K562 (cell line): Measurements from ENCODE around the gene SPARC. TPM values are rescaled to one million over a fixed set of nuclear protein-coding genes. Genes with fewer than 3 reads are reported as not detected.

Source experiments
- ATAC-seq: fragments of 200-7000 bp; cut with Tn5 transposase; 3 replicates; pipeline ENCODE4 v1.9.1; 2020; ENCODE audit warnings: moderate library complexity
- BruUV-seq: library from RNA; stranded (reverse); fragments of 400-500 nt; replicated peaks from 2 replicates; lab custom pipeline; 2021; lab: Mats Ljungman, UMichigan
- CTCF ChIA-PET: fragments of 300-600 bp; formaldehyde crosslinking; extraction: SDS; loops from one replicate; lab custom pipeline; 2021; ENCODE audit warnings: low intra/inter-chr PET ratio; lab: Yijun Ruan, JAX
- POLR2A ChIA-PET: fragments of 300-600, 350-650 bp; sonication (Branson Sonifier 250); formaldehyde crosslinking; extraction: SDS; loops from one replicate; lab custom pipeline; 2021; ENCODE audit warnings: antibody characterized with exemption, inconsistent platforms; lab: Yijun Ruan, JAX
- DNase-seq, 4 experiments: peaks; one replicate each; pipeline versions ENCODE4 v3.0.0 to v3.0.0-alpha.2; 2011 to 2018; ENCODE audit warnings: low spot score in 3 of 4, mixed read lengths in 3 of 4; ENCODE audit errors: extremely low read depth in 1 of 4
- FAIRE-seq: peaks from 2 replicates; lab custom pipeline; 2011; peaks lifted over from hg19 to GRCh38; lab: Jason Lieb, UNC
- H2AFZ ChIP-seq: 2 replicates; pipeline ENCODE4 v1.6.0; 2011; ENCODE audit warnings: low read depth, low read length, control low read depth, inconsistent platforms
- H3K27ac ChIP-seq: fragments of 200-600 bp; 3 replicates; pipeline ENCODE4 v1.8.0; 2011; ENCODE audit warnings: low read depth, mild to moderate bottlenecking, control low read depth, inconsistent platforms, low read length, moderate library complexity, mixed read lengths; ENCODE audit errors: extremely low read depth
- H3K27me3 ChIP-seq, 2 experiments: fragments of 300-600 bp in 1 of 2; 2 replicates in 1 of 2; 3 replicates in 1 of 2; pipeline versions ENCODE4 v1.6.0 to v1.8.0; 2011; ENCODE audit warnings: inconsistent platforms in 2 of 2, low read length in 2 of 2, mild to moderate bottlenecking in 1 of 2, mixed read lengths in 1 of 2, moderate library complexity in 1 of 2; ENCODE audit not compliant: control insufficient read depth in 2 of 2, insufficient read depth in 2 of 2
- H3K36me3 ChIP-seq: fragments of 300-600 bp; 3 replicates; pipeline ENCODE4 v1.8.0; 2011; ENCODE audit warnings: mild to moderate bottlenecking, low read length, inconsistent platforms; ENCODE audit not compliant: control insufficient read depth, insufficient read depth
- H3K4me1 ChIP-seq, 2 experiments: fragments of 200-600 bp in 1 of 2; replicated peaks in 1 of 2; 2 replicates in 1 of 2; 3 replicates in 1 of 2; pipeline versions ENCODE4 v1.5.1 to v1.8.0; 2011; ENCODE audit warnings: inconsistent platforms in 2 of 2, low read length in 2 of 2, mild to moderate bottlenecking in 1 of 2, mixed read lengths in 1 of 2, moderate library complexity in 1 of 2; ENCODE audit not compliant: control insufficient read depth in 2 of 2, insufficient read depth in 2 of 2
- H3K4me2 ChIP-seq: 2 replicates; pipeline ENCODE4 v1.6.1; 2011; ENCODE audit warnings: low read length, control low read depth, inconsistent platforms, mixed read lengths; ENCODE audit not compliant: insufficient read depth
- H3K4me3 ChIP-seq: fragments of 200-600 bp; sonication (generic), shearing (Covaris generic); 2 replicates; pipeline ENCODE4 v1.5.1; 2016; ENCODE audit warnings: control low read depth, inconsistent platforms
- H3K79me2 ChIP-seq: fragments of 200-600 bp; 3 replicates; pipeline ENCODE4 v1.8.0; 2011; ENCODE audit warnings: low read length, inconsistent platforms; ENCODE audit not compliant: control insufficient read depth, insufficient read depth
- H3K9ac ChIP-seq, 2 experiments: 2 replicates each; pipeline versions ENCODE4 v1.6.0 to v1.6.1; 2011; ENCODE audit warnings: low read depth in 2 of 2, low read length in 2 of 2, control low read depth in 1 of 2, inconsistent platforms in 1 of 2, mild to moderate bottlenecking in 1 of 2, mixed read lengths in 1 of 2; ENCODE audit not compliant: insufficient read depth in 1 of 2
- H3K9me1 ChIP-seq: one replicate; pipeline ENCODE4 v1.6.0; 2011; ENCODE audit warnings: inconsistent platforms, mild to moderate bottlenecking, low read length, moderate library complexity; ENCODE audit not compliant: control insufficient read depth, insufficient read depth
- H3K9me3 ChIP-seq: replicated peaks from 2 replicates; pipeline ENCODE4 v1.5.1; 2011; ENCODE audit warnings: low read depth, low read length, inconsistent platforms; ENCODE audit not compliant: control insufficient read depth, insufficient read depth
- H4K20me1 ChIP-seq: replicated peaks from 2 replicates; pipeline ENCODE4 v1.6.1; 2011; ENCODE audit warnings: low read length, inconsistent platforms, mixed read lengths; ENCODE audit not compliant: control insufficient read depth, insufficient read depth
- ERF ChIP-seq: fragments of 450-650 bp; formaldehyde crosslinking; IDR thresholded peaks from 2 replicates; pipeline ENCODE4 v1.4.0; 2020; ENCODE audit warnings: mild to moderate bottlenecking, mixed read lengths
- MAZ ChIP-seq, 2 experiments: fragments of 450-650 bp in 1 of 2; sonication (generic) in 1 of 2; formaldehyde crosslinking; IDR thresholded peaks in 1 of 2; conservative IDR thresholded peaks in 1 of 2; 2 replicates each; pipeline versions ENCODE4 v1.4.0 to v1.5.0; 2020; ENCODE audit warnings: mild to moderate bottlenecking in 1 of 2, missing genetic modification reagents in 1 of 2
- NBN ChIP-seq: fragments of 450-650 bp; IDR thresholded peaks from 2 replicates; pipeline ENCODE4 v1.6.1; 2016; ENCODE audit warnings: low read depth, mild to moderate bottlenecking
- PCBP1 ChIP-seq: fragments of 200-400 bp; formaldehyde crosslinking; IDR thresholded peaks from 2 replicates; pipeline ENCODE4 v1.6.1; 2018; ENCODE audit warnings: mild to moderate bottlenecking, low read depth, low read length; ENCODE audit not compliant: poor library complexity, severe bottlenecking
- SMAD1 ChIP-seq: fragments of 150-350 bp; IDR thresholded peaks from 2 replicates; pipeline ENCODE4 v1.6.1; 2014; ENCODE audit warnings: low read length, low read depth; ENCODE audit not compliant: partially characterized antibody
- WGBS: fragments of 100-300 bp; shearing (Covaris generic); methylation state at CpG from one replicate; pipeline ENCODE4 v1.1.6; 2016; ENCODE audit warnings: low coverage, mixed read lengths; ENCODE audit not compliant: insufficient coverage; ENCODE audit errors: missing lambda C conversion rate; 5-methylcytosine and 5-hydroxymethylcytosine counted together
- in situ Hi-C: fragments of 300-500 bp; cut with MboI; formaldehyde crosslinking; loops from 4 replicates; pipeline ENCODE4 v1.15.0; 2018; ENCODE audit warnings: inconsistent platforms, mixed read lengths
- intact Hi-C: fragments of 100-400 bp; cut with micrococcal nuclease; formaldehyde crosslinking; loops from 2 replicates; pipeline ENCODE4 v1.14.2; 2022
- polyA plus RNA-seq, 8 experiments: library from polyadenylated mRNA; depleted of rRNA in 4 of 8; stranded (reverse) in 5 of 8; unstranded in 3 of 8; fragments of >200 nt; fragmentation: Nextera tagmentation in 2 of 8; fragmentation: Illumina TruSeq in 1 of 8; extraction: Ambion mirVana in 2 of 8; extraction: Trizol in 1 of 8; gene quantifications; 2 replicates each; pipeline versions ENCODE4 v1.2.1 to v1.2.3, GENCODE V29; 2011 to 2014; ENCODE audit warnings: inconsistent platforms in 1 of 8, missing spikeins in 1 of 8
- total RNA-seq, 7 experiments: library from RNA; depleted of rRNA in 6 of 7; stranded (reverse); fragments of >200 nt in 6 of 7; fragmentation: Illumina TruSeq in 2 of 7; extraction: Trizol in 2 of 7; gene quantifications; 2 replicates each; pipeline versions ENCODE4 v1.2.1 to v1.2.3, GENCODE V29; 2011 to 2021; ENCODE audit warnings: low replicate concordance in 1 of 7
- TF ChIP-seq, protein P1 (sequence below): fragments of 450-650 bp; formaldehyde crosslinking; IDR thresholded peaks from 2 replicates; pipeline ENCODE4 v1.4.0; 2020; ENCODE audit warnings: mild to moderate bottlenecking, moderate library complexity
- TF ChIP-seq, protein P2 (sequence below): fragments of 450-650 bp; formaldehyde crosslinking; IDR thresholded peaks from 2 replicates; pipeline ENCODE4 v1.4.0; 2022; ENCODE audit warnings: missing genetic modification characterization
- TF ChIP-seq, protein P3 (sequence below): fragments of 450-650 bp; conservative IDR thresholded peaks from 2 replicates; pipeline ENCODE4 v1.6.1; 2016; ENCODE audit warnings: missing genetic modification characterization, low read depth, mild to moderate bottlenecking, missing compliant biosample characterization, moderate library complexity

SPARC gene
- total and polyA plus RNA-seq, 9 of the 15 experiments (the other 6 are each of a cell fraction or from before 2014, with no cell fraction given), result 6.1 to 35.6 (median 12.2) TPM

DNA sequence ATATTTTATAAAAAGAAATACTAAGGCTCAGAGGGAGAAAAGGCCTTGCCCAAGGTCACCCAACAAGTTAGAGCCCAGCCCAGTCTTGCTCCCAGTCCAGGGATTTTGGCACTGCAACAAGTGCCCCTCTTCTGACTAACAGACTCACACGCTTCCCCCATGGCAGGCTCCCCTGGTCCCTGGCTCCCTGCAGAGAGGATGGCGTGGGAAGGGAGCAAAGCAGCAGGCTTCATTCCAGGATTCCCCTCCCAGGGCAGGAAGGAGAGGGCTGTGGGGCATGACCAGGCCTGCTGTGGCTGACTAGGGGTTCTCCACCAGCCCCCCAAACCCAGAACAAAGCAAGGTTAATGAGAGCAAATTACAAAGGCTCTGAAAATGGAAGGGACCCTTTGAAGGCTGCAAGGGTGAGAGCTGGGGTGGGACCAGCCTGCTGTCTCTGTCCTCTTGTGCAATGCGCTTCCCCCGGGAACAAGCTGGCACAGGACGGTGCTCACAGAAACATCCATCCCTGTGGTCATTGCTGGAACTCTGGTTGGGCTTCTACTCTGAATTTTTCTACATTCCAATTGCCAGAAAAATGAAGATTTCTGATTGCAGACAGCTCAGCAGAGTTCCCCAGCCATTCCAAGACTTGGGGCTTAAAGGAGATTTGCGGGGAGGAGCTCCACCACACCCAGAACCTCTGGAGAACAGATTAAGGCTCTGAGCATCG lies 58.4 kb downstream of the SPARC start:
- POLR2A ChIA-PET, result no interaction called here

DNA sequence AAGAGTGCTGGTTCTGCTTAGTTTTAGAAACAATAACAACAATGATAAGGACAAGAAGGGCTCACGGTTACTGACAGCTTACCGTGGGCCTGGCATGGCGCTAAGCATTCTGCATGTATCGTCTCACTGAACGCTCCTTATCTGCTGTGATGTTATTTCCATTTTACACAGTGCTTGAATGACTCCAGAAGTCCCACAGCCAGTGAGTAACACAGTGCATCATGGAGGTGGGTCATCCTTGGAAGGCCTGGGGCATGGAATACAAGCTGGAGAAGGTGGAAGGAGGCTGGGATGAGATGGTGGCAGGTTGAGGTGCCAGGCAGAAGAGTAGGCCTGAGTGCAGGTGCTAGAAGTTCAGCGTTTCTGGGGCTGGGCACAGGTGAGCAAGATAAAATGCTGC lies 59.1 kb downstream of the SPARC start:
- FAIRE-seq, result no peak
- no peaks in the 10 kb centered on the region; the same call in 1 of the 2 replicates for H4K20me1 ChIP-seq
- H3K36me3 ChIP-seq, result no peaks in the 10 kb centered on the region
- H3K4me3 ChIP-seq, result no peak overlapping the region
- intact Hi-C loops (no loop called here), in situ Hi-C loops (no loop called here)
- ChIA-PET POLR2A (interaction anchor here (0.6 kb wide), 1 partner anchor 25 kb away, joined by 3 read pairs; no protein-coding TSS in a partner anchor), CTCF (no interaction called here)
- no peak overlapping the region for H3K27ac ChIP-seq
- 0% methylated on average over 6 of the region's 6 CpGs for WGBS
- H3K9me3 ChIP-seq, result no peaks in the 10 kb centered on the region
- H3K9ac ChIP-seq, result no peak overlapping the region
- no peak overlapping the region for H3K4me2 ChIP-seq
- ATAC-seq, result no peak
- no TSS peak for BruUV-seq
- no peak for DNase-seq
- no peaks in the 10 kb centered on the region for H3K4me1 ChIP-seq
- no peaks in the 10 kb centered on the region for H3K79me2 ChIP-seq
- peaks cover 5% of the 10 kb centered on the region for H3K9me1 ChIP-seq
- no peak overlapping the region for H2AFZ ChIP-seq
- peaks cover 27 to 44% of the 10 kb centered on the region in 2 experiments; a peak in 4 of 5 replicates for H3K27me3 ChIP-seq
- TF ChIP-seq SMAD1 (no peak), MAZ (CRISPR knock-in tag; conservative IDR thresholded peaks at IDR 0.05 in 1 of 2, IDR thresholded peaks at IDR 0.05 in 1 of 2) (no peak), PCBP1 (no peak)
- TF ChIP-seq, protein P1, sequence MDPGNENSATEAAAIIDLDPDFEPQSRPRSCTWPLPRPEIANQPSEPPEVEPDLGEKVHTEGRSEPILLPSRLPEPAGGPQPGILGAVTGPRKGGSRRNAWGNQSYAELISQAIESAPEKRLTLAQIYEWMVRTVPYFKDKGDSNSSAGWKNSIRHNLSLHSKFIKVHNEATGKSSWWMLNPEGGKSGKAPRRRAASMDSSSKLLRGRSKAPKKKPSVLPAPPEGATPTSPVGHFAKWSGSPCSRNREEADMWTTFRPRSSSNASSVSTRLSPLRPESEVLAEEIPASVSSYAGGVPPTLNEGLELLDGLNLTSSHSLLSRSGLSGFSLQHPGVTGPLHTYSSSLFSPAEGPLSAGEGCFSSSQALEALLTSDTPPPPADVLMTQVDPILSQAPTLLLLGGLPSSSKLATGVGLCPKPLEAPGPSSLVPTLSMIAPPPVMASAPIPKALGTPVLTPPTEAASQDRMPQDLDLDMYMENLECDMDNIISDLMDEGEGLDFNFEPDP, result no peak
- TF ChIP-seq, protein P2, sequence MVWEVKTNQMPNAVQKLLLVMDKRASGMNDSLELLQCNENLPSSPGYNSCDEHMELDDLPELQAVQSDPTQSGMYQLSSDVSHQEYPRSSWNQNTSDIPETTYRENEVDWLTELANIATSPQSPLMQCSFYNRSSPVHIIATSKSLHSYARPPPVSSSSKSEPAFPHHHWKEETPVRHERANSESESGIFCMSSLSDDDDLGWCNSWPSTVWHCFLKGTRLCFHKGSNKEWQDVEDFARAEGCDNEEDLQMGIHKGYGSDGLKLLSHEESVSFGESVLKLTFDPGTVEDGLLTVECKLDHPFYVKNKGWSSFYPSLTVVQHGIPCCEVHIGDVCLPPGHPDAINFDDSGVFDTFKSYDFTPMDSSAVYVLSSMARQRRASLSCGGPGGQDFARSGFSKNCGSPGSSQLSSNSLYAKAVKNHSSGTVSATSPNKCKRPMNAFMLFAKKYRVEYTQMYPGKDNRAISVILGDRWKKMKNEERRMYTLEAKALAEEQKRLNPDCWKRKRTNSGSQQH (CRISPR knock-in tag), result no peak
- TF ChIP-seq, protein P3, sequence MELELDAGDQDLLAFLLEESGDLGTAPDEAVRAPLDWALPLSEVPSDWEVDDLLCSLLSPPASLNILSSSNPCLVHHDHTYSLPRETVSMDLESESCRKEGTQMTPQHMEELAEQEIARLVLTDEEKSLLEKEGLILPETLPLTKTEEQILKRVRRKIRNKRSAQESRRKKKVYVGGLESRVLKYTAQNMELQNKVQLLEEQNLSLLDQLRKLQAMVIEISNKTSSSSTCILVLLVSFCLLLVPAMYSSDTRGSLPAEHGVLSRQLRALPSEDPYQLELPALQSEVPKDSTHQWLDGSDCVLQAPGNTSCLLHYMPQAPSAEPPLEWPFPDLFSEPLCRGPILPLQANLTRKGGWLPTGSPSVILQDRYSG (tag), result no peak
- TF ChIP-seq, all 486 proteins: peak for 0

More for the DNA sequence above, 58.4 kb downstream of the SPARC start:
- no peaks in the 10 kb centered on the region for H3K9me3 ChIP-seq
- no peak overlapping the region for H3K4me3 ChIP-seq
- H2AFZ ChIP-seq, result no peak overlapping the region
- no TSS peak for BruUV-seq
- TF ChIP-seq NBN, result no peak
- TF ChIP-seq ERF, result no peak
- no peaks in the 10 kb centered on the region for H3K79me2 ChIP-seq
- DNase-seq (no peak), ATAC-seq (no peak), FAIRE-seq (no peak)
- WGBS, result 1% methylated on average over 7 of the region's 7 CpGs
- no peaks in the 10 kb centered on the region for H3K36me3 ChIP-seq
- H3K4me1 ChIP-seq, result no peaks in the 10 kb centered on the region
- H3K27ac ChIP-seq, result no peak overlapping the region
- no peak overlapping the region for H3K4me2 ChIP-seq
- CTCF ChIA-PET, result no interaction called here
- H3K27me3 ChIP-seq, result peaks cover 29 to 46% of the 10 kb centered on the region in 2 experiments; a peak in 4 of 5 replicates
- no peak overlapping the region for H3K9ac ChIP-seq
- intact Hi-C loops, result no loop called here
- H4K20me1 ChIP-seq, result no peaks in the 10 kb centered on the region; the same call in 1 of the 2 replicates
- in situ Hi-C loops, result no loop called here
- H3K9me1 ChIP-seq, result peaks cover 5% of the 10 kb centered on the region
